ENCODE results near the gene ASCL2.

- TF ChIP-seq CTCF (IDR thresholded peaks at IDR 0.05 in 4 of 5, conservative IDR thresholded peaks at IDR 0.05 in 1 of 5) (no peak), POLR2A (IDR thresholded peaks at IDR 0.05) (no peak)
These were observed 19.2 kb downstream of the ASCL2 start for GRCh38 chr11:2251138-2251537.

All from gastrocnemius medialis (tissue), 4 donors.